Epithelial cell of alveolus of lung (primary cell): ENCODE data around the gene CHCHD2. TPM values are rescaled to one million over a fixed set of nuclear protein-coding genes. Genes with fewer than 3 reads are reported as not detected.

ENCODE experiments used
- total RNA-seq: library from RNA; depleted of rRNA; stranded (reverse); fragments of >200 nt; gene quantifications from 2 replicates; pipeline ENCODE4 v1.2.1, GENCODE V29; 2015

The CHCHD2 gene
- total RNA-seq, result 365 and 701 TPM in 2 replicates

GRCh38 chr7:56106108-56107073 lies at the start of gene CHCHD2:
CHCHD2 (minus strand) TSS chr7:56106476; CDS start chr7:56106413, 63 bp downstream.

GRCh38 chr7:56115852-56116538 lies 9.7 kb upstream of the CHCHD2 start, which contains the start of gene NUPR2:
NUPR2 (minus strand) TSS chr7:56116417; CDS start chr7:56116314, 103 bp downstream.

GRCh38 chr7:56092789-56093531 lies 13.3 kb downstream of the CHCHD2 start, which contains the start of gene PHKG1:
PHKG1 (minus strand) TSS chr7:56092952; CDS start chr7:56088941, 4,011 bp downstream.

GRCh38 chr7:56063882-56064625 lies 42.2 kb downstream of the CHCHD2 start, which contains the start of gene SUMF2:
SUMF2 (plus strand) TSS chr7:56064286; CDS start chr7:56064312, 26 bp downstream.

Other genes with a start within 250 kb of the CHCHD2 start
- gene SEPTIN14, start 243.7 kb downstream of the CHCHD2 start, total RNA-seq, result not detected in 2 replicates
- gene ZNF713, start 219.0 kb downstream of the CHCHD2 start, total RNA-seq, result 0.78 and 6.5 TPM in 2 replicates
- 11.4 and 14.5 TPM in 2 replicates for gene MRPS17, start 154.6 kb downstream of the CHCHD2 start, total RNA-seq
- gene NIPSNAP2, start 141.9 kb downstream of the CHCHD2 start, total RNA-seq, result 50.3 and 77.5 TPM in 2 replicates
- 39.7 and 83.4 TPM in 2 replicates for gene PSPH, start 55.0 kb downstream of the CHCHD2 start, total RNA-seq
- 120 and 164 TPM in 2 replicates for gene CCT6A, start 54.7 kb downstream of the CHCHD2 start, total RNA-seq
- gene SUMF2, start 42.2 kb downstream of the CHCHD2 start, total RNA-seq, result 129 and 198 TPM in 2 replicates
- 0.08 TPM in 1 of 2 replicates, not detected in the other for gene PHKG1, start 13.5 kb downstream of the CHCHD2 start, total RNA-seq
- not detected in 2 replicates for gene NUPR2, start 9.9 kb upstream of the CHCHD2 start, total RNA-seq